NCI-H1694 (cell line): Measurements from ENCODE around the gene RELA.

Experiments used
- DNase-seq: peaks from one replicate; lab custom pipeline; 2025; lab: John Stamatoyannopoulos, UW

Gene RELA

GRCh38 chr11:65633390-65634108 is 29.2 kb downstream of the RELA start:
- no peak for DNase-seq

- no peak for DNase-seq
Measured at GRCh38 chr11:65630215-65630614, 32.5 kb downstream of the RELA start.

GRCh38 chr11:65629579-65629978 is 33.1 kb downstream of the RELA start:
- DNase-seq: no peak

GRCh38 chr11:65627202-65627601 is 35.5 kb downstream of the RELA start:
- no peak for DNase-seq

- DNase-seq: peak; percentile 6
Measured at GRCh38 chr11:65625628-65626342, 36.9 kb downstream of the RELA start.

GRCh38 chr11:65624931-65625627 is 37.6 kb downstream of the RELA start:
- DNase-seq: no peak

GRCh38 chr11:65623852-65624616 is 38.7 kb downstream of the RELA start:
- no peak for DNase-seq

GRCh38 chr11:65623177-65623576 is 39.5 kb downstream of the RELA start:
- DNase-seq: no peak

GRCh38 chr11:65622011-65622410 is 40.7 kb downstream of the RELA start:
- DNase-seq: no peak

- DNase-seq: no peak
Measured at GRCh38 chr11:65621460-65621859, 41.3 kb downstream of the RELA start.

GRCh38 chr11:65620666-65621065 is 42.0 kb downstream of the RELA start:
- DNase-seq: no peak

- no peak for DNase-seq
Measured at GRCh38 chr11:65619281-65619928, 43.3 kb downstream of the RELA start.

GRCh38 chr11:65618763-65619162 is 44.0 kb downstream of the RELA start:
- no peak for DNase-seq

GRCh38 chr11:65617990-65618751 is 44.5 kb downstream of the RELA start:
- DNase-seq: no peak

- DNase-seq: no peak
Measured at GRCh38 chr11:65617136-65617850, 45.4 kb downstream of the RELA start.

- DNase-seq: no peak
Measured at GRCh38 chr11:65616575-65617001, 46.1 kb downstream of the RELA start.

GRCh38 chr11:65615950-65616574 is 46.7 kb downstream of the RELA start:
- no peak for DNase-seq

GRCh38 chr11:65615229-65615949 is 47.3 kb downstream of the RELA start, which contains the start of gene PCNX3:
TSS of gene PCNX3 (plus strand) at chr11:65615776. CDS start at chr11:65616312, 536 bp downstream.
- peak; percentile 99 for DNase-seq
